Raji (cell line): ENCODE results near the gene KCNJ10.

Source experiments
- POLR2A ChIP-seq: IDR thresholded peaks from 2 replicates; pipeline ENCODE4 v1.6.1; 2011; ENCODE audit warnings: low read depth, low read length, control low read depth; ENCODE audit not compliant: insufficient read depth

The KCNJ10 gene

GRCh38 chr1:160093624-160094290 lies 23.8 kb upstream of the KCNJ10 start:
- TF ChIP-seq POLR2A = no peak

GRCh38 chr1:160093069-160093395 lies 23.1 kb upstream of the KCNJ10 start:
- TF ChIP-seq POLR2A = no peak

DNA sequence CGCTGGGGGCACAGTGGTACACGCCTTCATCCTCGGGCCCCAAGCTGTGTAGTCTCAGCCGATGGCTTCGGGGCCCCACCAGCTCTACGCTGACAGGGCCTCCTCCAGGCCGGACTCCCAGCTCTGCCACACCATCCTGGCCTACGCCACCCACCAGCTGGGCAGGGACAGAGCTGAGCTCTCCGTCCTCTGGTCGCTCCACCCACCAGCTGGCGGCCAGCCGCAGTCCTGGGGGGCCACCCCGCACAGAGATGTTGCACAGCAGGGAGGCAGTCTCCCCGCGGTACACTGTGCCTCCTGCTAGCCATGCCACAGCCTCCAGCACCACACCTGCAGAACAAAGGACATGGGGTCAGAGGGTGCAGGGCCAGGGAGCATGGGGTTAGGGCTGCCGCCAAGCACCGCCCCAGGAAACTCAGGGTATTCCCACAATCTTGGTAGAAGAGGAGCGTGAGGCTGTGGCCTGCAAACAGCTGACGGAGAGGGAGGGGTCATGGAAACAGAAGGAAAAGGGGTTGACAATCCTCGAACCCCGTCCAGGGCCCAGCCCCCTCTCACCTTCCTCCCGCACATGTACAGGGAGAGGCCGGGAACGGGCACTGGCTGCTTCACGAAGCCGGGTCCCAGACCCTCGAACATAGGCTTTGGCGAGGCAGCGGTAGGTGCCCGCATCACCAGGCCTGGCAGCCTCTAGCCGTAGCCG lies 22.6 kb upstream of the KCNJ10 start:
- TF ChIP-seq POLR2A = no peak

DNA sequence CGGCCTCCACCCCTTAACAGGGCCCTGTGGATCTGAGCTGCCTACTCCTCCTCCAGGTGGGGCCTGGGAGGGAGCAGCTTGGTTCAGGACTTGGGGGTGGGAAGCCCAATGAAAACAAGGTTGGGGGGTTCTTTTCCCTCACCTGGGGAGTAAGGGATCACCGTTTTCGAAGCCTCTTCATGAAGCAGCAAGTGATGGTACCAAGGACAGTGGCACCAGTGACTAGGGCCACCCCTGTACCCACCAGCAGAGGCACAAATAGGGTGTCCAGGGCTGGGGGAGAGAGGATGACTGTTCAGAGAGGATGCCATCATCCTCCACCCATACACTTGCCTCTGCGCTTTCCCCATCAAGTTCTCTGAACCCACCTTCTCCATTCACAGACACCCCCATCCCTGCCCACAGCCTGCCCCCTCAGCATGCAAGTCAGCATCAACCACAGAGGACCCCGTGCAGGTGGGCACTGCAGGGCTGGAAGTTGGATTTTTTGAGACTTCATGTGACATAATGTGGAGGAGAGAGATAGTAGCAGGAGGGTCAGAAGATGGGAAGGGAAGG lies 21.8 kb upstream of the KCNJ10 start:
- TF ChIP-seq POLR2A = no peak

DNA sequence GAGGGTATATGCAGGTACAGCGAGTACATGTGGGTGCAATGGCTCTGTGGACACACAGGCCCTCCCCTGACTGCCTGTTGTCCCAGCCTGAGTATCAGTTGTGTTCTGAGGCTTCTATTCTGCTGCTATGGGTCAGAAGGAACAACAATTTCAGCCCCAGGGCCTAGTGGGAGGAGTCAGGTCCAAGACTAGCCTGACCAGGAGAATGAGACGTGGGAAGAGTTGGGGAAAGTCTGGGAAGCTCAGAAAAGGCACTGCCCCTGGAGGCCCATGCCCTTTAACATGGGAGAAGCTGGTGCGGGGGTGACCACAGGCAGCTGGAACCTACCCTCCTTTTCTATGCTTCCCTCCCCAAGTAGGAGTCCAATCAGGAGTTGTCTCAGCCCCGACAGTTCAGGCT lies 20.8 kb upstream of the KCNJ10 start:
- TF ChIP-seq POLR2A = no peak

GRCh38 chr1:160089883-160090282 lies 19.9 kb upstream of the KCNJ10 start:
- TF ChIP-seq POLR2A = no peak

DNA sequence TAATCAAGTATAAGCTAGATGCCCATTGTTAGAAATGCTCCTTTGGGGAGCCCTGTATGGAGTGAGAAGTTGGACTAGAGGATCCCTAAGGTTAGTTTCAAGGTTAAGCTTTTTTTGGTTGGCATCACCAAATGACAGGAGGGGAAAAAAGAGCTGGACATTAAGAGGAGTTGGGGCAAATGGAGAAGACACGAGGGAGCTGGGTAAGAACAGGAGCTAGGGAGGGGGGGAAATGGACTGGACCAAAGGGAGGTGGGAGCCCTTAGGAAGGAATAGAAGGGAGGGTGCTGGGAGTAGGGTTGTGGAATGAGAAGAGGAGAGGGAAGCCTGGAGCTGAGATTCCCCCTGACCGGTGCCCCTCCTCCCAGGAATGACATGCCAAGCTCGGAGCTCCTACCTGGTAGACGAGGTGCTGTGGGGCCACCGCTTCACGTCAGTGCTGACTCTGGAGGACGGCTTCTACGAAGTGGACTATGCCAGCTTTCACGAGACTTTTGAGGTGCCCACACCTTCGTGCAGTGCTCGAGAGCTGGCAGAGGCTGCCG lies 17.2 kb upstream of the KCNJ10 start:
- no peak for TF ChIP-seq POLR2A

DNA sequence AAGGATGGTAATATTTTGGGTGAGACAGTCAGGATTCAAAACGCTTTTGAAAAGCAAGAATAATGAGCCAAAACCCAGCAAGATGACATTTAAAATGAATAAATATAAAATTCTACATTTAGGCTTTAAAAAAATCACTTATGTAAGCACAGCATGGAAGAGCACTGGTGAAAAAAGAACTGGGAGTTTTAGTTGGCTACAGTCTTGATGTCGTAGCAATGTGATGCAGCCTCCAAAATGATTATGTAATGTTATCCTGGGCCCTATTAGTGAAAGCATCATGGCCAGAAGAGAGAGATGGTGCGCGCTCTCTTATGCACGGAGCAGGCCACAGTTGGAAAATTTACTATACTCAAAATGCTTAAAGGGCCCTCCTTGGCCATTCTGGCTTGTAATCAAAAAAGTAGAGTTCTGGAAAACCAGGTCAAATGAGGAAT lies 16.5 kb upstream of the KCNJ10 start:
- TF ChIP-seq POLR2A = no peak

- no peak for TF ChIP-seq POLR2A
These were observed 15.9 kb upstream of the KCNJ10 start for GRCh38 chr1:160085686-160086455.

GRCh38 chr1:160084771-160085321 lies 14.9 kb upstream of the KCNJ10 start:
- TF ChIP-seq POLR2A = no peak

GRCh38 chr1:160083968-160084770 lies 14.2 kb upstream of the KCNJ10 start:
- no peak for TF ChIP-seq POLR2A

- TF ChIP-seq POLR2A = no peak
These were observed 13.0 kb upstream of the KCNJ10 start for GRCh38 chr1:160082926-160083325.

DNA sequence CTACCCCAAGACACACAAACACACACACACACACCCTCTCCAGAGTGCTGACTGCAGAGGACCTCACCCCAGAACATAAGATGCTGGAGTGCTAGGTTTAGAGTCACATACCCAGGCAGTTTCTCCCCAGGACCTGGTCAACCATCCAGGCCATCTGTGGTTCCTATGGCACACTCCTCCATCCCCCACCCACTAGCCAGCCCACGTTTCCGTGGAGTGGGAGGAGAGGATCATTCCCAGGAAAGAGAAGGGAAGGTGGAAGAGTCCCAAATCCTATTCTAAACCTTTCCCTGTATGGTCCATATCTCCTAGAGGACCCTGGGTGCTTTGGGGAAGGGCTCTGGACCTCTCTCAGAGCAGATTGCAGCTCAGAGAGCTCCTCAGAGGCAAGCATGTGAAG lies 12.5 kb upstream of the KCNJ10 start:
- no peak for TF ChIP-seq POLR2A

- TF ChIP-seq POLR2A = no peak
These were observed 11.4 kb upstream of the KCNJ10 start, which contains the start of gene KCNJ9 for GRCh38 chr1:160081261-160081936. Gene KCNJ9, plus strand, starts transcription at chr1:160081538. Its CDS starts 2,493 bp downstream, at chr1:160084031.

DNA sequence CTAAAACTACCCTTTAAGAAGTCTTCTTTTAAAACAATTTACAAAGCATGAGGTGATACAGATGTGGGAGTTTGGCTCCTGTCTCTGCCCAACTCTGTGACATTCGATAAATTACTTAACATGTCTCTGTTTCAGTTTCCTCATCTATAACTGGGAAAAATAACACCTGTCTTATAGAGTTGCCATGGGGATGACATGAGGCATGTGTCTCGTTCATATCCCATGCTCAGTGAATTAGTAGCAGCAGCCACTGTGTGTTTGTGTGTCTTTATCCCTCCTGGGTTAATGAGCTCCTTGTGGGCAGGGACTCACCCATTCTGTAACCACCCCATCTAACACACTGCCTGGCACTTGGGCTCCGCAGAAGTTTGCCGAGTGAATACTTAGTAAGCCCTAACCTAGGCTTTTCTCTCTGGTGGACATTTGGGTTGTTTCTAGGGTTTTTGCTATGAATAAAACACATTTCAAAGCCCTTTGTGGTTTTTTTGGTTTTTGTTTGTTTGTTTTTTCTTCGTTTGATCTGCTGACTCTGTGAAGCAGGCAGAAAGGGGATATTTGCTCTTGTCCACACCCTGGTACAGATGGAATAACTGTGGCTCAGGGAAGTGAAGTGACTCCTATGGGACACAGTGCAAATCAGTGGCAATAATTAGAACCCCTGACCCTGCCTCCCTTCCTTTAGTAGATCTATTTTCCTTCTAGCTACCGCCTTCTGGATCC lies 10.6 kb upstream of the KCNJ10 start:
- no peak for TF ChIP-seq POLR2A
